GM21390 (cell line): ENCODE data around the gene COL7A1.

ENCODE experiments used
- ATAC-seq: cut with Tn5 transposase; IDR thresholded peaks from one replicate; pipeline ENCODE4 v1.9.1; 2021; ENCODE audit not compliant: unreplicated experiment

COL7A1 gene

GRCh38 chr3:48595075-48595525, at the start of gene COL7A1:
COL7A1 (minus strand) TSS chr3:48595329; CDS start chr3:48595159, 170 bp downstream.
- no peak for ATAC-seq

GRCh38 chr3:48642605-48643004, 47.5 kb upstream of the COL7A1 start:
- ATAC-seq, result no peak

- no peak for ATAC-seq
Measured at GRCh38 chr3:48641396-48641795, 46.3 kb upstream of the COL7A1 start.

GRCh38 chr3:48639944-48640606, 44.9 kb upstream of the COL7A1 start:
- no peak for ATAC-seq

- no peak for ATAC-seq
Measured at GRCh38 chr3:48637305-48637704, 42.2 kb upstream of the COL7A1 start.

GRCh38 chr3:48636149-48636655, 41.1 kb upstream of the COL7A1 start:
- ATAC-seq, result no peak

GRCh38 chr3:48635222-48636021, 40.3 kb upstream of the COL7A1 start, which contains the start of gene SLC26A6:
SLC26A6 (minus strand) TSS chr3:48635461; CDS start chr3:48635393, 68 bp downstream.
- peak; percentile 85 for ATAC-seq

- peak; percentile 15 for ATAC-seq
Measured at GRCh38 chr3:48634661-48635221, 39.6 kb upstream of the COL7A1 start.

- no peak for ATAC-seq
Measured at GRCh38 chr3:48633743-48634142, 38.6 kb upstream of the COL7A1 start.

GRCh38 chr3:48633256-48633655, 38.1 kb upstream of the COL7A1 start:
- no peak for ATAC-seq

GRCh38 chr3:48631516-48632448, 36.7 kb upstream of the COL7A1 start:
- no peak for ATAC-seq

- no peak for ATAC-seq
Measured at GRCh38 chr3:48630833-48631232, 35.7 kb upstream of the COL7A1 start.

- ATAC-seq, result no peak
Measured at GRCh38 chr3:48630407-48630806, 35.3 kb upstream of the COL7A1 start.

GRCh38 chr3:48629894-48630293, 34.8 kb upstream of the COL7A1 start:
- no peak for ATAC-seq

GRCh38 chr3:48628277-48629017, 33.3 kb upstream of the COL7A1 start:
- ATAC-seq, result no peak

GRCh38 chr3:48625600-48625999, 30.5 kb upstream of the COL7A1 start:
- ATAC-seq, result no peak

- ATAC-seq, result no peak
Measured at GRCh38 chr3:48624767-48625166, 29.6 kb upstream of the COL7A1 start.

GRCh38 chr3:48623851-48624547, 28.9 kb upstream of the COL7A1 start:
- ATAC-seq, result no peak

GRCh38 chr3:48621461-48621869, 26.3 kb upstream of the COL7A1 start, which contains the start of gene TMEM89:
TMEM89 (minus strand) TSS chr3:48621769; CDS start chr3:48621756, 13 bp downstream.
- ATAC-seq, result no peak
